Prostate gland (tissue), 2 donors: Measurements from ENCODE around the gene AUTS2. TPM values are rescaled to one million over a fixed set of nuclear protein-coding genes. Genes with fewer than 3 reads are reported as not detected.

ENCODE experiments used
- DNase-seq: peaks from one replicate; pipeline ENCODE4 v3.0.0-alpha.2; 2019; ENCODE audit warnings: low spot score
- H3K27ac ChIP-seq, 2 donors: fragments of 200-600 bp; sonication (generic); 2 replicates each; pipeline ENCODE4 v1.5.1; 2017 to 2019
- H3K27me3 ChIP-seq: fragments of 200-600 bp; sonication (generic); replicated peaks from 2 replicates; pipeline ENCODE4 v1.5.1; 2019; ENCODE audit not compliant: insufficient read depth
- H3K36me3 ChIP-seq, 2 donors: fragments of 200-600 bp; sonication (generic); 1 replicate in 1 of 2; 2 replicates in 1 of 2; pipeline versions ENCODE4 v1.5.1 to v1.8.1; 2017 to 2019
- H3K4me1 ChIP-seq: fragments of 200-600 bp; sonication (generic); replicated peaks from 2 replicates; pipeline ENCODE4 v1.5.1; 2019
- H3K4me3 ChIP-seq, 2 donors: fragments of 200-600 bp; sonication (generic); 2 replicates each; pipeline ENCODE4 v1.5.1; 2017 to 2019
- H3K9me3 ChIP-seq: fragments of 200-600 bp; sonication (generic); 2 replicates; pipeline ENCODE4 v1.5.1; 2017
- POLR2A ChIP-seq: fragments of 450-650 bp; IDR thresholded peaks from one replicate; pipeline ENCODE4 v1.6.1; 2016; ENCODE audit warnings: antibody characterized with exemption, mild to moderate bottlenecking
- POLR2AphosphoS5 ChIP-seq: sonication (generic); formaldehyde crosslinking; IDR thresholded peaks from one replicate; pipeline ENCODE4 v1.6.1; 2017; ENCODE audit warnings: antibody characterized with exemption
- WGBS: methylation state at CpG from one replicate; pipeline ENCODE4 v1.1.5; 2018; 5-methylcytosine and 5-hydroxymethylcytosine counted together
- intact Hi-C: fragments of 100-400 bp; cut with DNase I; formaldehyde crosslinking; loops from one replicate; pipeline ENCODE4 v1.14.2; 2022
- total RNA-seq, 2 donors: library from RNA; depleted of rRNA; stranded (reverse); fragments of >200 nt; gene quantifications; one replicate each; pipeline ENCODE4 v1.1.0, GENCODE V29; 2016
- TF ChIP-seq, protein P1 (sequence below), 4 experiments: fragments of 200-600 bp in 2 of 4; fragments of 450-650 bp in 2 of 4; sonication (generic) in 2 of 4; IDR thresholded peaks; 1 replicate in 3 of 4; 2 replicates in 1 of 4; pipeline ENCODE4 v1.5.1; 2016 to 2019; ENCODE audit warnings: antibody characterized with exemption in 4 of 4, mild to moderate bottlenecking in 2 of 4, moderate library complexity in 2 of 4

Gene AUTS2
- total RNA-seq, 2 donors from 2014 or later = 25.0 to 55.2 TPM

- no peaks in the 10 kb centered on the region for H3K9me3 ChIP-seq
- TF ChIP-seq POLR2A (no peak), POLR2AphosphoS5 (peak; percentile 56)
- 70% methylated on average over 6 of the region's 6 CpGs for WGBS
- H3K27ac ChIP-seq = no peak overlapping the region
- H3K27me3 ChIP-seq = no peaks in the 10 kb centered on the region
- H3K36me3 ChIP-seq = no peaks in the 10 kb centered on the region
- no peaks in the 10 kb centered on the region for H3K4me1 ChIP-seq
- H3K4me3 ChIP-seq = no peak overlapping the region
- intact Hi-C loops = no loop called here
- peak; percentile 6 for DNase-seq
These were observed 323.9 kb downstream of the AUTS2 start for GRCh38 chr7:69922026-69922803.

- DNase-seq = no peak
- H3K27ac ChIP-seq = no peak overlapping the region
- 95% methylated on average over 10 of the region's 10 CpGs for WGBS
- H3K36me3 ChIP-seq = no peaks in the 10 kb centered on the region
- intact Hi-C loops = no loop called here
- no peaks in the 10 kb centered on the region for H3K27me3 ChIP-seq
- H3K4me3 ChIP-seq = no peak overlapping the region
- no peaks in the 10 kb centered on the region for H3K9me3 ChIP-seq
- no peaks in the 10 kb centered on the region for H3K4me1 ChIP-seq
- no peak for TF ChIP-seq POLR2A
- TF ChIP-seq, protein P1, sequence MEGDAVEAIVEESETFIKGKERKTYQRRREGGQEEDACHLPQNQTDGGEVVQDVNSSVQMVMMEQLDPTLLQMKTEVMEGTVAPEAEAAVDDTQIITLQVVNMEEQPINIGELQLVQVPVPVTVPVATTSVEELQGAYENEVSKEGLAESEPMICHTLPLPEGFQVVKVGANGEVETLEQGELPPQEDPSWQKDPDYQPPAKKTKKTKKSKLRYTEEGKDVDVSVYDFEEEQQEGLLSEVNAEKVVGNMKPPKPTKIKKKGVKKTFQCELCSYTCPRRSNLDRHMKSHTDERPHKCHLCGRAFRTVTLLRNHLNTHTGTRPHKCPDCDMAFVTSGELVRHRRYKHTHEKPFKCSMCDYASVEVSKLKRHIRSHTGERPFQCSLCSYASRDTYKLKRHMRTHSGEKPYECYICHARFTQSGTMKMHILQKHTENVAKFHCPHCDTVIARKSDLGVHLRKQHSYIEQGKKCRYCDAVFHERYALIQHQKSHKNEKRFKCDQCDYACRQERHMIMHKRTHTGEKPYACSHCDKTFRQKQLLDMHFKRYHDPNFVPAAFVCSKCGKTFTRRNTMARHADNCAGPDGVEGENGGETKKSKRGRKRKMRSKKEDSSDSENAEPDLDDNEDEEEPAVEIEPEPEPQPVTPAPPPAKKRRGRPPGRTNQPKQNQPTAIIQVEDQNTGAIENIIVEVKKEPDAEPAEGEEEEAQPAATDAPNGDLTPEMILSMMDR (IDR thresholded peaks at IDR 0.05) = no peak
- TF ChIP-seq POLR2AphosphoS5 = no peak
These were observed 329.2 kb downstream of the AUTS2 start for GRCh38 chr7:69927461-69927860.

GRCh38 chr7:69928621-69929020 is 330.3 kb downstream of the AUTS2 start:
- Histone ChIP-seq H3K4me3 (no peak overlapping the region), H3K27me3 (no peaks in the 10 kb centered on the region), H3K9me3 (no peaks in the 10 kb centered on the region), H3K36me3 (no peaks in the 10 kb centered on the region), H3K4me1 (no peaks in the 10 kb centered on the region), H3K27ac (no peak overlapping the region)
- WGBS = 96% methylated on average over 7 of the region's 7 CpGs
- DNase-seq = no peak
- TF ChIP-seq POLR2A = no peak
- no peak for TF ChIP-seq POLR2AphosphoS5
- TF ChIP-seq, protein P1 (IDR thresholded peaks at IDR 0.05) = no peak
- intact Hi-C loops = no loop called here

DNA sequence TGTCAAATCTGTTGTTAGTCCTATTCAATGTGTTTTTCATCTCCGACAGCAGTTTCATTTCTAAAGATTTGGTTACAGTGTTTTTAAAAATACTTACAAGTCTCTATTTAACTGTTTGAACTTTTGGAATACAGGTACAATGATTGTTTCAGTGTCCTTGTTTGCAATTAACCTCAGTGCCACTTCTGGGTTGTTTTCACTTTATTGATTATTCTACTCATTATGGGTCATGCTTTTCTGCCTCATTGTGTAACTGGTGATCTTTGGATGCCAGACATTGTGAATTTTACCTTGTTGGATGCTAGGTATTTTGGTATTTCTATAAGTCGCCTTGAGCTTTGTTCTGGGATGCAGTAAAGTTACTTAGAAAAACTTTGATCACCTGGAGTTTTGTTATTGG is 331.3 kb downstream of the AUTS2 start:
- no peak for DNase-seq
- WGBS = 95% methylated on average over 2 of the region's 2 CpGs
- no peaks in the 10 kb centered on the region for H3K36me3 ChIP-seq

GRCh38 chr7:69932034-69932628 is 333.9 kb downstream of the AUTS2 start:
- Histone ChIP-seq H3K4me3 (no peak overlapping the region), H3K27ac (no peak overlapping the region), H3K27me3 (no peaks in the 10 kb centered on the region), H3K9me3 (no peaks in the 10 kb centered on the region), H3K36me3 (no peaks in the 10 kb centered on the region), H3K4me1 (no peaks in the 10 kb centered on the region)
- WGBS = 57% methylated on average over 2 of the region's 2 CpGs
- TF ChIP-seq, protein P1 (IDR thresholded peaks at IDR 0.05) = peak in 3 of 4 experiments; percentile 41 to 61 (median 56)
- TF ChIP-seq POLR2A (no peak), POLR2AphosphoS5 (peak; percentile 6)
- DNase-seq = peak; percentile 9
- intact Hi-C loops = no loop called here

More for the DNA sequence above, 331.3 kb downstream of the AUTS2 start:
- intact Hi-C loops = no loop called here
- Histone ChIP-seq H3K4me1 (no peaks in the 10 kb centered on the region), H3K9me3 (no peaks in the 10 kb centered on the region), H3K4me3 (no peak overlapping the region), H3K27ac (no peak overlapping the region), H3K27me3 (no peaks in the 10 kb centered on the region)
- no peak for TF ChIP-seq POLR2A
- TF ChIP-seq, protein P1 (IDR thresholded peaks at IDR 0.05) = no peak
- no peak for TF ChIP-seq POLR2AphosphoS5
